Neural progenitor cell (in vitro differentiated cells): ENCODE measurements around the gene IQGAP1.

Source experiments
- CTCF ChIP-seq: fragments of 200-600 bp; sonication (generic); IDR thresholded peaks from 2 replicates; pipeline ENCODE4 v1.5.1; 2017; ENCODE audit warnings: antibody characterized with exemption, mild to moderate bottlenecking
- EZH2 ChIP-seq: fragments of 200-600 bp; sonication (generic); IDR thresholded peaks from 2 replicates; pipeline ENCODE4 v1.6.1; 2017; ENCODE audit warnings: antibody characterized with exemption, mild to moderate bottlenecking, moderate library complexity

GRCh38 chr15:90535254-90535653 lies 147.2 kb downstream of the IQGAP1 start:
- TF ChIP-seq CTCF (no peak), EZH2 (no peak)
